WTC11 (cell line): Measurements from ENCODE around the gene SPTLC3.

Experiments
- CREB1 ChIP-seq: sonication (generic); formaldehyde crosslinking; IDR thresholded peaks from 2 replicates; pipeline ENCODE4 v1.8.0; 2023; ENCODE audit warnings: mild to moderate bottlenecking, missing genetic modification reagents
- TF ChIP-seq, protein P1 (sequence below): sonication (generic); formaldehyde crosslinking; IDR thresholded peaks from 2 replicates; pipeline ENCODE4 v1.8.0; 2022; ENCODE audit warnings: missing genetic modification reagents

DNA sequence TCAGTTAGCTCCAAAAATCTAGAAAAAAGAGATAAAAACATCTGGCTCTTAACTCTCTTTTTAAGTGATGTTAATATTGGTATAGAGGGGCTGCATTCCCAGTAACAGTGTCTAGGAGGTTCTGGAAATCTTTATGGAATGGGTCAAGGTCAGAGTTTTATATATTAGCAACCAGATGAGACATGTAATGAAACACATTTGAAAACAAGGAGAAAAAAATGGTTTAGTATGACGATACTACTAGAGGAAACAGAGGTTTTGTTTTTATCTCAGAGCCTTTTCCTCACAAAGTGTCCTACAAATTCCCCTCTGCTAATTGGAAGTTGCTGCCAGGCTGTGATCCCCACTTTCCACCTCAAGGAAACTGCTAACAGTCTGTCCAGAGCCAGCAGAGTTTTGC, 111.7 kb downstream of the SPTLC3 start:
- no peak for TF ChIP-seq CREB1 (CRISPR knock-in tag)
- TF ChIP-seq, protein P1, sequence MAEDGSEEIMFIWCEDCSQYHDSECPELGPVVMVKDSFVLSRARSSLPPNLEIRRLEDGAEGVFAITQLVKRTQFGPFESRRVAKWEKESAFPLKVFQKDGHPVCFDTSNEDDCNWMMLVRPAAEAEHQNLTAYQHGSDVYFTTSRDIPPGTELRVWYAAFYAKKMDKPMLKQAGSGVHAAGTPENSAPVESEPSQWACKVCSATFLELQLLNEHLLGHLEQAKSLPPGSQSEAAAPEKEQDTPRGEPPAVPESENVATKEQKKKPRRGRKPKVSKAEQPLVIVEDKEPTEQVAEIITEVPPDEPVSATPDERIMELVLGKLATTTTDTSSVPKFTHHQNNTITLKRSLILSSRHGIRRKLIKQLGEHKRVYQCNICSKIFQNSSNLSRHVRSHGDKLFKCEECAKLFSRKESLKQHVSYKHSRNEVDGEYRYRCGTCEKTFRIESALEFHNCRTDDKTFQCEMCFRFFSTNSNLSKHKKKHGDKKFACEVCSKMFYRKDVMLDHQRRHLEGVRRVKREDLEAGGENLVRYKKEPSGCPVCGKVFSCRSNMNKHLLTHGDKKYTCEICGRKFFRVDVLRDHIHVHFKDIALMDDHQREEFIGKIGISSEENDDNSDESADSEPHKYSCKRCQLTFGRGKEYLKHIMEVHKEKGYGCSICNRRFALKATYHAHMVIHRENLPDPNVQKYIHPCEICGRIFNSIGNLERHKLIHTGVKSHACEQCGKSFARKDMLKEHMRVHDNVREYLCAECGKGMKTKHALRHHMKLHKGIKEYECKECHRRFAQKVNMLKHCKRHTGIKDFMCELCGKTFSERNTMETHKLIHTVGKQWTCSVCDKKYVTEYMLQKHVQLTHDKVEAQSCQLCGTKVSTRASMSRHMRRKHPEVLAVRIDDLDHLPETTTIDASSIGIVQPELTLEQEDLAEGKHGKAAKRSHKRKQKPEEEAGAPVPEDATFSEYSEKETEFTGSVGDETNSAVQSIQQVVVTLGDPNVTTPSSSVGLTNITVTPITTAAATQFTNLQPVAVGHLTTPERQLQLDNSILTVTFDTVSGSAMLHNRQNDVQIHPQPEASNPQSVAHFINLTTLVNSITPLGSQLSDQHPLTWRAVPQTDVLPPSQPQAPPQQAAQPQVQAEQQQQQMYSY (CRISPR knock-in tag) = no peak
